SH-SY5Y (cell line): ENCODE measurements around the gene GAN.

Source experiments
- GATA2 ChIP-seq: IDR thresholded peaks from 2 replicates; pipeline ENCODE4 v1.6.1; 2011; ENCODE audit warnings: mild to moderate bottlenecking, low read depth, low read length
- GATA3 ChIP-seq: IDR thresholded peaks from 2 replicates; pipeline ENCODE4 v1.6.1; 2011; ENCODE audit warnings: low read depth, mild to moderate bottlenecking, low read length, moderate library complexity

GRCh38 chr16:81353895-81354294, 39.1 kb downstream of the GAN start:
- TF ChIP-seq GATA2: no peak
- no peak for TF ChIP-seq GATA3
